Kidney tubule cell (primary cell): ENCODE data around the gene FGF12.

Source experiments
- DNase-seq: peaks from one replicate; pipeline ENCODE4 v3.0.0-alpha.2; 2018; ENCODE audit warnings: low spot score

Gene FGF12

GRCh38 chr3:192186045-192186444 is 541.3 kb downstream of the FGF12 start:
- no peak for DNase-seq

- no peak for DNase-seq
Measured at GRCh38 chr3:192183109-192183508, 544.2 kb downstream of the FGF12 start.

GRCh38 chr3:192181151-192181550 is 546.2 kb downstream of the FGF12 start:
- no peak for DNase-seq

GRCh38 chr3:192177383-192177782 is 550.0 kb downstream of the FGF12 start:
- no peak for DNase-seq

GRCh38 chr3:192174283-192174682 is 553.1 kb downstream of the FGF12 start:
- DNase-seq = no peak

GRCh38 chr3:192171213-192171612 is 556.1 kb downstream of the FGF12 start:
- no peak for DNase-seq

- peak; percentile 58 for DNase-seq
Measured at GRCh38 chr3:192170659-192171058, 556.7 kb downstream of the FGF12 start.

GRCh38 chr3:192170031-192170430 is 557.3 kb downstream of the FGF12 start:
- DNase-seq = peak; percentile 10

GRCh38 chr3:192169332-192169915 is 557.9 kb downstream of the FGF12 start:
- peak; percentile 52 for DNase-seq

GRCh38 chr3:192168202-192168601 is 559.1 kb downstream of the FGF12 start:
- no peak for DNase-seq

- DNase-seq = no peak
Measured at GRCh38 chr3:192165552-192165951, 561.8 kb downstream of the FGF12 start.

GRCh38 chr3:192161661-192162060 is 565.7 kb downstream of the FGF12 start:
- no peak for DNase-seq

GRCh38 chr3:192156382-192156781 is 571.0 kb downstream of the FGF12 start:
- DNase-seq = no peak

- DNase-seq = no peak
Measured at GRCh38 chr3:192155194-192155593, 572.1 kb downstream of the FGF12 start.

- DNase-seq = no peak
Measured at GRCh38 chr3:192133271-192133670, 594.1 kb downstream of the FGF12 start.

- peak; percentile 61 for DNase-seq
Measured at GRCh38 chr3:192130534-192131132, 596.7 kb downstream of the FGF12 start.

- DNase-seq = no peak
Measured at GRCh38 chr3:192129586-192129985, 597.8 kb downstream of the FGF12 start.

GRCh38 chr3:192128922-192129321 is 598.4 kb downstream of the FGF12 start:
- DNase-seq = peak; percentile 47

GRCh38 chr3:192128060-192128459 is 599.3 kb downstream of the FGF12 start:
- DNase-seq = peak; percentile 5

GRCh38 chr3:192122832-192123594 is 604.3 kb downstream of the FGF12 start:
- peak; percentile 70 for DNase-seq

- DNase-seq = no peak
Measured at GRCh38 chr3:192121923-192122322, 605.4 kb downstream of the FGF12 start.

GRCh38 chr3:192108820-192109219 is 618.5 kb downstream of the FGF12 start:
- DNase-seq = no peak

- DNase-seq = no peak
Measured at GRCh38 chr3:192106543-192106942, 620.8 kb downstream of the FGF12 start.
